ENCODE results near the gene AWAT1.

- TF ChIP-seq CTCF (IDR thresholded peaks at IDR 0.05): no peak
- no peak for TF ChIP-seq POLR2A (IDR thresholded peaks at IDR 0.05)
Observed at GRCh38 chrX:70280573-70280972, 46.1 kb downstream of the AWAT1 start.

Data from lower leg skin (tissue), 3 donors.